HEK293T (cell line): ENCODE data around the gene GHRHR.

Source experiments
- HDGF ChIP-seq: fragments of 450-650 bp; IDR thresholded peaks from 2 replicates; pipeline ENCODE4 v1.6.1; 2017; ENCODE audit warnings: antibody characterized with exemption, borderline replicate concordance
- TARDBP ChIP-seq: fragments of 450-650 bp; IDR thresholded peaks from 2 replicates; pipeline ENCODE4 v1.6.1; 2016

DNA sequence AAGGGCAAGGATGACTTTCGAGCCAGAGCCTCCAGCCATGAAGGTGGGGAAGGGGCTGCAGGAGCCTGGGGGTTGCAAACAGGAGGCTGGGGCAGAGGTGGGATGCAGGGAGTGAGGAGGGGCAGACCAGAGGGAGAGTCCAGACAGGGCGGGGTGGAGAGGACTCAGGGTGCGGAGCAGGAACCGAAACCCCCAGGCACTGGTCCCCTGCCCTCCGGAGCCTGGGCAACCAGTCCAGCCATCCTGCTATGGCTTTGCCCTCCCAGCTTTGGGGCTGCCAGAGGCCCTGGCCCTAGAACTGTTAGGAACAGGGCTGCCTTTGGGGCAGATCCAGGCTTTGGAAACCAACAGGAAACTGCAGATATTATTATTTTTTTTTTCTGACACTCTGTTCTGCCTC is 24.2 kb downstream of the GHRHR start:
- TF ChIP-seq HDGF (no peak), TARDBP (no peak)
